ENCODE data around the gene MEOX2.

DNA sequence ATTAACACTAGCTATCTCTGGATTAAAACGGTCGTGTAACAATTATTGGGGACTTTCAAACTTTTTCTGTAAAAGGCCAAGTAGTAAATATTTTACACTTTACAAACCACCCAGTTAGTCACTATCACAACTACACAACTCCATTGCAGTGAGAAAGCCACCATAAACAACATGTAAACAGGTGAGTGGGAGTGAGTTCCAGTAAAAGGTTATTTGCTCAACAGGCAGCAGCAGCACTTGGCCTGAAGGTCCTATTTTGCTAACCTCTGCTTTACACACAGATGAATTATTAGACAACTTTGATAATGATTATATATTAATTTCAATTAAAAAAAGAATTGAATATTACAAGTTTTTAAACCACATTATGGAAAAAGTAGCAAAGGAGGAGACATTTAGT, 108.9 kb downstream of the MEOX2 start:
- TF ChIP-seq CTCF (IDR thresholded peaks at IDR 0.05; ENCODE audit: low read depth, low read length) (no peak), EZH2phosphoT487 (IDR thresholded peaks at IDR 0.05; ENCODE audit: low read depth) (no peak)
